BLaER1 (cell line): ENCODE data around the gene MYADM.
A peak's percentile ranks its signal among the peaks of the same experiment; 100 is the strongest.

Experiments
- H3K27ac ChIP-seq: shearing (Covaris generic); formaldehyde crosslinking; 2 replicates; pipeline ENCODE4 v1.8.1; 2022
- H3K27me3 ChIP-seq: shearing (Covaris generic); formaldehyde crosslinking; 2 replicates; pipeline ENCODE4 v1.8.1; 2022
- H3K36me3 ChIP-seq: shearing (Covaris generic); formaldehyde crosslinking; 2 replicates; pipeline ENCODE4 v1.8.1; 2022
- H3K4me1 ChIP-seq: shearing (Covaris generic); formaldehyde crosslinking; 2 replicates; pipeline ENCODE4 v1.8.1; 2022
- H3K4me2 ChIP-seq: shearing (Covaris generic); formaldehyde crosslinking; 2 replicates; pipeline ENCODE4 v1.8.1; 2022
- H3K4me3 ChIP-seq: shearing (Covaris generic); formaldehyde crosslinking; 2 replicates; pipeline ENCODE4 v1.8.1; 2022
- H3K9ac ChIP-seq: shearing (Covaris generic); formaldehyde crosslinking; 2 replicates; pipeline ENCODE4 v1.8.1; 2022
- H3K9me3 ChIP-seq: shearing (Covaris generic); formaldehyde crosslinking; 2 replicates; pipeline ENCODE4 v1.8.1; 2022
- H4K20me1 ChIP-seq: shearing (Covaris generic); formaldehyde crosslinking; 2 replicates; pipeline ENCODE4 v1.8.1; 2022
- Cebpa-rat ChIP-seq: shearing (Covaris generic); IDR thresholded peaks from 2 replicates; pipeline ENCODE4 v1.8.1; 2022

MYADM gene

DNA sequence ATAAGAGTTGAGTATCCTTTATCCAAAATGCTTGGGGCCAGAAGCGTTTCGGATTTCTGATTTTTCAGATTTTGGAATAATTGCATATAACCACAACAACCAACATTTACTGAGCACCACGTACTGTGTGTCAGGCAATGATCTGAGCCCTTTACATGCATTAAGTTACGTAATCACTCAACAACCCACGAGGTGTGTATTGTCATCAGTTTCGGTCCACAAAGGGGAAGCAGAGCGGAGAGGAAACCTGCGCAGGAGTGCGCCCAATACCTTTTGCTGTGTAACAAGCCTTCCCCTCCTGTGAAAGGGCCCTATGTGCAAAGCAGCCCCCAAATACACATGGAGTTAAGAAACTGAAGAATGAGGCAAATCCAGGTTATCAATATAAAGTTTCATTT, 22.8 kb upstream of the MYADM start:
- H3K27me3 ChIP-seq = no peaks in the 10 kb centered on the region
- H3K4me2 ChIP-seq = no peak overlapping the region
- no peaks in the 10 kb centered on the region for H4K20me1 ChIP-seq
- TF ChIP-seq Cebpa-rat = peak; percentile 55; the same call in 1 of the 2 replicates
- H3K4me1 ChIP-seq = peaks cover 20% of the 10 kb centered on the region
- no peak overlapping the region for H3K27ac ChIP-seq
- H3K4me3 ChIP-seq = no peak overlapping the region
- H3K9ac ChIP-seq = no peak overlapping the region
- H3K9me3 ChIP-seq = no peaks in the 10 kb centered on the region
- no peaks in the 10 kb centered on the region for H3K36me3 ChIP-seq

DNA sequence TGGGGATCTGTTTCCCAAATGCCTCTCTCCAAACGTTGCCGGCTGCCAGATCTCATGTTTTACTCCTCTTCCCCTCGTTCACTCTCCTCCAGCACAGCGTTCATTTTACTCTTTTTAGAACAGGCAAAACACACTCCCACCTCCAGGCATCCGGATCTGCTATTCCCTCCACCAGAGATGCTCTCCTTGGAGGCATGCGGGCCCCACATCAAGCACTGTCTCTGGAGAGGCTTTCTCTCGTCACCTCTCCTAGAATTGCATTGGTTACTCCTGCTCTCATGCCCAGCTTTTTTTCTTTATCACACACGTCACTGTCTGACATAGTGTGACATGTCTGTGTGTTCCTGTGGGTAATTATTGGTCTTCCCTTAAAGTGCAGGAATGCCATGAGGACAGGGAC, 20.1 kb upstream of the MYADM start:
- Histone ChIP-seq H3K9ac (no peak overlapping the region), H3K4me1 (peaks cover 29% of the 10 kb centered on the region), H3K9me3 (no peaks in the 10 kb centered on the region), H4K20me1 (no peaks in the 10 kb centered on the region), H3K4me3 (no peak overlapping the region), H3K36me3 (no peaks in the 10 kb centered on the region), H3K4me2 (no peak overlapping the region), H3K27me3 (no peaks in the 10 kb centered on the region), H3K27ac (no peak overlapping the region)
- no peak for TF ChIP-seq Cebpa-rat

DNA sequence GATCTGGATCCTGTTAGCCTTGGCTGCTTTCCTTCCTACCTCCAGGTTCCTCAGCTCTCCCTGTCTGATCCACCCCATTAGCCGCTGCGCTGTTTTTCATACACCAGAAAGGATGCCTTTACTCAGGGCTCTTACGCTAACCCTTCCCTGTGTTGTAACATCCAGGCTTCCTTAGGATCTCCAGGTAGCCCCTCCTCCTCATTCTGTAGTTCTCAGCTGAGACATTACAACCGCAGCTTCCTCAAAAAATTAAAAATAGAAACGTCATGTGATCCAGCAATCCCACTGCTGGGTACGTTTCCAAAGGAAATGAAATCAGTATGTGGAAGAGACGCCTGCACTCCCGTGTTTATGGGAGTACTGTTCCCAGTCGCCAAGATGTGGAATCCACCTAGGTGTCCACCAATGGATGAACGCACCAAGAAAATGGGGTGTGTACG, 18.4 kb upstream of the MYADM start:
- Histone ChIP-seq H3K4me1 (peaks cover 44% of the 10 kb centered on the region), H3K9me3 (no peaks in the 10 kb centered on the region), H4K20me1 (no peaks in the 10 kb centered on the region), H3K27ac (no peak overlapping the region), H3K9ac (no peak overlapping the region), H3K4me2 (peak overlapping the region; percentile 37), H3K27me3 (no peaks in the 10 kb centered on the region), H3K36me3 (no peaks in the 10 kb centered on the region), H3K4me3 (no peak overlapping the region)
- no peak for TF ChIP-seq Cebpa-rat

DNA sequence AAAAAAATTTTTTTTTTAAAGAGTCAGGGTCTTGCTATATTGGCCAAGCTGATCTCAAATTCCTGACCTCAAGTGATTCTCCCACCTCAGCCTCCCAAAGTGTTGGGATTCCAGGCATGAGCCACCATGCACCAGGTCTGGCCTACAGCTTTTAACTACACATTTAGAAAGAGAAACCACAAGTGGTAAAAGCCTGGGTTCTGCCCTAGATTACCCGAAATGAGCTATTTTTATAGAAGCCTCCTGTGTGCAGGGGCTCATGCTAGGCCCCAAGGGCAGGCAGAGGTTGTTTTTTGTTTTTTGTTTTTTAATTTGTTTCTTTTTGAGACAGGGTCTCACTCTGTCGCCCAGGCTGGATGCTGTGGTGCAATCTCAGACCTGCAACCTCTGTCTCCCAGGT, 14.0 kb upstream of the MYADM start:
- peak overlapping the region; percentile 39 for H3K27ac ChIP-seq
- no peaks in the 10 kb centered on the region for H3K9me3 ChIP-seq
- no peak overlapping the region for H3K4me3 ChIP-seq
- no peaks in the 10 kb centered on the region for H3K27me3 ChIP-seq
- TF ChIP-seq Cebpa-rat = no peak
- peaks cover 48% of the 10 kb centered on the region for H3K4me1 ChIP-seq
- H3K4me2 ChIP-seq = peak overlapping the region; percentile 60
- peak overlapping the region; percentile 53; the same call in 1 of the 2 replicates for H3K9ac ChIP-seq
- H3K36me3 ChIP-seq = no peaks in the 10 kb centered on the region
- H4K20me1 ChIP-seq = no peaks in the 10 kb centered on the region

DNA sequence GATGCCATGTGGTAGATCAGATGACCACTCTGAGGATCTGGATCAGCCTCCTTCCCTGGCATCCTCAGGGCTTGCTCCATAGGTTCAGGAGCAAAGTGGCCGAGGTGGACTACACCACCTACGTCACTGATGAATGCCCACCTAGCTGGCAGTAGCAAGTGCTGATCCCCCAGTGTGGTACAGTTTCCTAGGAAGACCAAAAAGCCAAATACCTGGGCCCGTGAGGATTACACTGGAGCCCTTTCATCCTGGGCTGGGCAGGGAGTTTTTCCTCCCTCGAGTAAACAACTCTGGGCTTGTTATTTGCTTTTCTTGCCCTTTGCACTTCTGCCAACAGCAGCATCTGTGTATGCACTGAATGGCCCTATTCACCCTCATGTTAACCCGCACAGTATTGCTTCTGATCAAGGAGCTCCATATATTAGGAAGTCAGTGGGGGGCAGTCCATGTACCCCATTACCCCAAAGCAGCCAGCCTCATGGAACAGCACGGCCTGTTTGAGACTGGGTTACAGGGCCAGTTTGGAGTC, 3.3 kb upstream of the MYADM start:
- TF ChIP-seq Cebpa-rat = no peak
- H3K4me3 ChIP-seq = no peak overlapping the region
- no peak overlapping the region for H3K27ac ChIP-seq
- H3K36me3 ChIP-seq = no peaks in the 10 kb centered on the region
- H3K4me2 ChIP-seq = no peak overlapping the region
- peaks cover 35% of the 10 kb centered on the region for H3K4me1 ChIP-seq
- no peaks in the 10 kb centered on the region for H3K9me3 ChIP-seq
- no peaks in the 10 kb centered on the region for H3K27me3 ChIP-seq
- peaks cover 9% of the 10 kb centered on the region; the same call in 1 of the 2 replicates for H4K20me1 ChIP-seq
- H3K9ac ChIP-seq = no peak overlapping the region

DNA sequence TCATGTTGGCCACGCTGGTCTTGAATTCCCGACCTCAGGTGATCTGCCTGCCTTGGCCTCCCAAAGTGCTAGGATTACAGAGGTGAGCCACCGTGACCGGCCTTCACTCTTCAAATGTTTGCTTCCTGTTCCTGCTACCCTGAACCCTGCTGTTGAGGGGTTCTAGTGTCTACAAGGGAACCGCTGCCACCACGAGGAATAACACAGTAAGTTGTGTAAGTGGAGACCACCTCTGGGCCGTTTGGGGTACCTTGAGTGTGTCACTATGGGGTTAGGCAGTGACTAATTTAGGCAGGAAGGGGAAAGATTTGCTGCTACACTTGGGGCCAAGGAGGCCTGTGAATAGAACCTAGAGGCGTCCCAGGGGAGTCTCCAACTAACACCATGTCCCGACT, 2.2 kb upstream of the MYADM start:
- Histone ChIP-seq H3K27ac (peak overlapping the region; percentile 81), H3K9ac (peak overlapping the region; percentile 78), H3K27me3 (no peaks in the 10 kb centered on the region), H3K9me3 (no peaks in the 10 kb centered on the region), H3K36me3 (no peaks in the 10 kb centered on the region), H3K4me2 (peak overlapping the region; percentile 96), H4K20me1 (peaks cover 9% of the 10 kb centered on the region; the same call in 1 of the 2 replicates), H3K4me3 (peak overlapping the region; percentile 69), H3K4me1 (peaks cover 36% of the 10 kb centered on the region)
- TF ChIP-seq Cebpa-rat = no peak

DNA sequence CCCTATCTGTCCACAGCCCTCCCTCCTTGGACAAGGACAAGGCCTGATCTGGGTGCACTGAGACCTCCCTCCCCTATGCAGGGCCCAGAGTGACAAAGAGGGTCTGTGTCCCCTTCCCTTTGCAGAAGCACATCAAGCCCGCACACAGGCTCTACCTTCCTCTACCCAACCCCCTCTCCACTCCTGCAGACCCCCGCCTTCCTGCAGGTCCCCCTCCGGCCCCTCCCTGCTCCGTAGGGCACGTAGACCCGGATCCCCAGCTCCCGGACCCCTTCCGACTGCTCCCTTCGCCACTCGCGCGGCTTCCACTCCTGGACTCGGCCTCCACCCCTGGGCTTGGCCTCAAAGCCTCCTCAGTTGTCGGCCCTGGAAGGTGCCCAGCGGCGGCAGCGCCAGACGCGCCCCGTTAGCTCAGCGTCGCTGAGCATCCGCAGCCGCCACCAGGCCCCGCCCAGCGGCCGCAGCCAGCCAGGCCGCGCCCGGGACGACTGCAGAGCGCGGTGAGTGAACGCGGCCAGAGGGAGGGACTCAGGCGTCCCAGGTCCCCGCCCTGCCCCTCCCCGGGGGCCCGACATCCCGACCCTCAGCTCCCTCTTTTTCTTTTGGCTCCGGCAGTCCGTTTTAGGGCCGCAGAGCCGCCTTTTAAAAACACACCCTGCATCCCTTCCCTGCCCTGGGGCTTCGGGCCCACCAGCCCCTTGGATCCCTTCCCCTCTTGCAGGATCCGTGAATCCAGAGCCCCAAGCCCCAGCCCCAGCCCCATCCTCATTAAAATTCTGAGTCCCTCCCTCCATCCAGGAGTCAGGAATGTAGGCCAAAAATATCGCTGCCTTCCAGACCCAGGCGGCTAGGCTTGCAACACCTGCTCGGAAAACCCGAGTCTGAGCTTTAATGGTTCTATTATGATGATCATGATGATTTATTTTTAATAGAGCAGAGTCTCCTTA, 1.5 kb upstream of the MYADM start:
- Histone ChIP-seq H3K4me1 (peaks cover 43% of the 10 kb centered on the region), H3K4me2 (peak overlapping the region; percentile 96), H3K9me3 (no peaks in the 10 kb centered on the region), H3K27me3 (no peaks in the 10 kb centered on the region), H4K20me1 (peaks cover 15% of the 10 kb centered on the region), H3K36me3 (no peaks in the 10 kb centered on the region), H3K4me3 (peak overlapping the region; percentile 69), H3K27ac (peak overlapping the region; percentile 81), H3K9ac (peak overlapping the region; percentile 78)
- no peak for TF ChIP-seq Cebpa-rat

DNA sequence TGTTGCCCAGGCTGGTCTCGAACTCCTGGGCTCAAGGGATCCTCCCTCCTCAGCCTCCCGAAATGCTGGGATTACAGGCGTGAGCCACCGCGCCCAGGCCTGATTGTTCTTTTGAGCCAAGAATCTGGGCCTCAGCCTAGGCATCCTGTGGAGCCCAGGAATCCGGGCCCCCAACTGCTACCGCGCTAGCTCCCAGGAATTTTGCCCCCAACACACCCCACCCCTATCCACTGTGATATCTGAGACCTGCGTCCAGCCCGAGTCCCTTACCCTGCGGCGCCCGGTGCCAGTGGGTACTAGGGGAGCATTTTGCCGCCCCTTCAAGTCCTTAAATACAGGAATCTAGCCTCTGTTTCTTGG, 838 bp upstream of the MYADM start:
- Histone ChIP-seq H3K4me2 (peak overlapping the region; percentile 96), H3K4me1 (peaks cover 43% of the 10 kb centered on the region), H3K9me3 (no peaks in the 10 kb centered on the region), H3K9ac (peak overlapping the region; percentile 78), H3K4me3 (peak overlapping the region; percentile 69), H3K27ac (peak overlapping the region; percentile 81), H3K27me3 (no peaks in the 10 kb centered on the region), H3K36me3 (0 out of 2 replicates have a peak, but pooled peaks cover under 1% of the 10 kb centered on the region), H4K20me1 (peaks cover 22% of the 10 kb centered on the region)
- no peak for TF ChIP-seq Cebpa-rat

DNA sequence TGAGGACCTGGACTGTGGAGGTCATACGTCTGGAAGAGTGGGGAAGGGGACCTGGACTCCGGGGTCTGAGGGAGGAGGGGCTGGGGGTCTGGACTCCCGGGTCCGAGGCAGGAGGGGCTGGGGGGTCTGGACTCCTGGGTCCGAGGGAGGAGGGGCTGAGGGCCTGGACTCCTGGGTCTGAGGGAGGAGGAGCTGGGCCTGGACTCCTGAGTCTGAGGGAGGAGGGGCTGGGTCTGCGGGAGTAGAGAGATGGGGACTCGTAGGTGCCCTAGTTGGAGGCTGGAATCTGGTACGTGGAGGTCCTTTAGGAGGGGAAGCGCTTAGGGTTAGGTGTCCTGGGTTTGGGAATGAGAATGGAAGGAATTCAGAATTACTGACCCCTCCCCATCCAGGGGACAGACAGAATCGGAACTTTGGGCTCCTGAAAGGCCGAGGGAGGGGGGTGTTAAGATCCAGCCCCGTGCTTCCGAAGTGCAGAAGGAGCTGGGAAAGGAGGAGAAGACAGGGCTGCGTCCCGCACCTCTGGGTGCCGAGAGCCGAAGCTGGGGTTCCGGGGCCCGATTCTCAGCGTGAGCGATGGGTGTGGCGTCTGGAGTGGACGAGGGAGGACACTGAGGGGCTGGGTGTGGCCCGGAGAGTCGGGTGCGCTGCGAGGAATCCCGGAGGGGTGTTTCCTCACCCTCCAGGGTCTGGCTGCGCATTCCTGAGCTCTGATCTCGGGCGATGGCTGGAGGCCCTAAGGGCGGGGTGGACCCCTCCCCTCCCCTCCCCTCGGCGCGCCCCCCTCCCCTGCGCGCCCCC, 608 bp downstream of the MYADM start:
- Histone ChIP-seq H3K4me2 (peak overlapping the region; percentile 91), H4K20me1 (peaks cover 36% of the 10 kb centered on the region), H3K27ac (peak overlapping the region; percentile 88), H3K4me1 (peaks cover 58% of the 10 kb centered on the region), H3K27me3 (no peaks in the 10 kb centered on the region), H3K9ac (peak overlapping the region; percentile 88), H3K36me3 (peaks cover 15% of the 10 kb centered on the region), H3K4me3 (peak overlapping the region; percentile 83), H3K9me3 (no peaks in the 10 kb centered on the region)
- no peak for TF ChIP-seq Cebpa-rat
